ENCODE data around the gene SUGP2. TPM values are rescaled to one million over a fixed set of nuclear protein-coding genes. Genes with fewer than 3 reads are reported as not detected.

The SUGP2 gene
- total RNA-seq, 1 experiment from 2014 or later: 74.1 TPM

DNA sequence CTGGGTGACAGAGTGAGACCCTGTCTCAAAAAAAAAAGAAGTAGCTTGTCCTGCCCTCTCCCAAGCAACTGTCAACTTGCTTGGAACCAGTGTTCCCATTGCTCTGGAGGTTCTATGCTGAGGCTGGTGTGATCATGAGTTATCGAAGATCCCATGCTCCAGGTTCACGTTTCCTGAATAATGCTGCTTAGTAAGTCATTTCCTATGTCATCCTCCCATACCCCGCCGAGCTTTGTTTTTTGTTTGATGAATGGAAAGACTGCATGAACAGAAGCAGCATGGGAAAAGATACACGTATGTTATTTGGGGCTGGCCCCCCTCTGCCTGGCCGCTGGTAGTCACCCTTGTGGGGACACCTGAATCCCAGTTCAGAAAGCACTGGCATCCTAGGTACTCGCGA lies 41.8 kb upstream of the SUGP2 start:
- no peaks in the 10 kb centered on the region for H3K36me3 Mint-ChIP-seq (ENCODE audit: insufficient read depth, unreplicated experiment)
- CTCF ChIA-PET: interaction anchor here (0.6 kb wide), 1 partner anchor 278 kb away, joined by 3 read pairs; no protein-coding TSS in a partner anchor
- POLR2A ChIA-PET: no interaction called here
- no peaks in the 10 kb centered on the region for H3K36me3 ChIP-seq (ENCODE audit: control insufficient read depth, insufficient read depth, low read length)
- no peaks in the 10 kb centered on the region for H3K27me3 ChIP-seq (replicated peaks; ENCODE audit: control insufficient read depth, insufficient read depth, low read length)
- H3K4me3 Mint-ChIP-seq (ENCODE audit: unreplicated experiment): no peak overlapping the region
- no TSS peak for BruUV-seq (replicated peaks)
- no peaks in the 10 kb centered on the region for H3K9me3 Mint-ChIP-seq (ENCODE audit: unreplicated experiment)
- no peak overlapping the region for H3K4me3 ChIP-seq (ENCODE audit: low read depth, low read length)
- no peak for DNase-seq
- H3K27ac Mint-ChIP-seq (ENCODE audit: unreplicated experiment): no peak overlapping the region
- no peaks in the 10 kb centered on the region; the same call in 1 of the 2 replicates for H3K4me1 ChIP-seq
- intact Hi-C loops (cut with micrococcal nuclease; ENCODE audit: unreplicated experiment): no loop called here
- no peaks in the 10 kb centered on the region for H3K27me3 Mint-ChIP-seq (ENCODE audit: insufficient read depth, unreplicated experiment)
- no peaks in the 10 kb centered on the region for H3K9me3 ChIP-seq
- TF ChIP-seq, protein P1, sequence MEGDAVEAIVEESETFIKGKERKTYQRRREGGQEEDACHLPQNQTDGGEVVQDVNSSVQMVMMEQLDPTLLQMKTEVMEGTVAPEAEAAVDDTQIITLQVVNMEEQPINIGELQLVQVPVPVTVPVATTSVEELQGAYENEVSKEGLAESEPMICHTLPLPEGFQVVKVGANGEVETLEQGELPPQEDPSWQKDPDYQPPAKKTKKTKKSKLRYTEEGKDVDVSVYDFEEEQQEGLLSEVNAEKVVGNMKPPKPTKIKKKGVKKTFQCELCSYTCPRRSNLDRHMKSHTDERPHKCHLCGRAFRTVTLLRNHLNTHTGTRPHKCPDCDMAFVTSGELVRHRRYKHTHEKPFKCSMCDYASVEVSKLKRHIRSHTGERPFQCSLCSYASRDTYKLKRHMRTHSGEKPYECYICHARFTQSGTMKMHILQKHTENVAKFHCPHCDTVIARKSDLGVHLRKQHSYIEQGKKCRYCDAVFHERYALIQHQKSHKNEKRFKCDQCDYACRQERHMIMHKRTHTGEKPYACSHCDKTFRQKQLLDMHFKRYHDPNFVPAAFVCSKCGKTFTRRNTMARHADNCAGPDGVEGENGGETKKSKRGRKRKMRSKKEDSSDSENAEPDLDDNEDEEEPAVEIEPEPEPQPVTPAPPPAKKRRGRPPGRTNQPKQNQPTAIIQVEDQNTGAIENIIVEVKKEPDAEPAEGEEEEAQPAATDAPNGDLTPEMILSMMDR (IDR thresholded peaks at IDR 0.05; ENCODE audit: insufficient read depth in 1 of 2, low read depth in 1 of 2, low read length in 1 of 2, severe bottlenecking in 1 of 2, unreplicated experiment in 1 of 2): no peak
- H3K4me1 Mint-ChIP-seq (ENCODE audit: low read depth, unreplicated experiment): no peaks in the 10 kb centered on the region

- no peak overlapping the region for H3K27ac Mint-ChIP-seq (ENCODE audit: unreplicated experiment)
- no peaks in the 10 kb centered on the region for H3K36me3 ChIP-seq (ENCODE audit: control insufficient read depth, insufficient read depth, low read length)
- no peaks in the 10 kb centered on the region for H3K27me3 ChIP-seq (replicated peaks; ENCODE audit: control insufficient read depth, insufficient read depth, low read length)
- no peaks in the 10 kb centered on the region for H3K27me3 Mint-ChIP-seq (ENCODE audit: insufficient read depth, unreplicated experiment)
- no peaks in the 10 kb centered on the region for H3K4me1 Mint-ChIP-seq (ENCODE audit: low read depth, unreplicated experiment)
- no peak for DNase-seq
- intact Hi-C loops (cut with micrococcal nuclease; ENCODE audit: unreplicated experiment): no loop called here
- no peak overlapping the region for H3K4me3 ChIP-seq (ENCODE audit: low read depth, low read length)
- no peaks in the 10 kb centered on the region; the same call in 1 of the 2 replicates for H3K4me1 ChIP-seq
- no peaks in the 10 kb centered on the region for H3K9me3 ChIP-seq
- POLR2A ChIA-PET: no interaction called here
- no peak overlapping the region for H3K4me3 Mint-ChIP-seq (ENCODE audit: unreplicated experiment)
- CTCF ChIA-PET: interaction anchor here (0.5 kb wide), 1 partner anchor 1136 kb away, joined by 3 read pairs; no protein-coding TSS in a partner anchor
- BruUV-seq (replicated peaks): no TSS peak
- no peaks in the 10 kb centered on the region for H3K9me3 Mint-ChIP-seq (ENCODE audit: unreplicated experiment)
- no peaks in the 10 kb centered on the region for H3K36me3 Mint-ChIP-seq (ENCODE audit: insufficient read depth, unreplicated experiment)
- TF ChIP-seq, protein P1 (IDR thresholded peaks at IDR 0.05; ENCODE audit: insufficient read depth in 1 of 2, low read depth in 1 of 2, low read length in 1 of 2, severe bottlenecking in 1 of 2, unreplicated experiment in 1 of 2): no peak
Measured at GRCh38 chr19:19074196-19074882, 41.0 kb upstream of the SUGP2 start.

DNA sequence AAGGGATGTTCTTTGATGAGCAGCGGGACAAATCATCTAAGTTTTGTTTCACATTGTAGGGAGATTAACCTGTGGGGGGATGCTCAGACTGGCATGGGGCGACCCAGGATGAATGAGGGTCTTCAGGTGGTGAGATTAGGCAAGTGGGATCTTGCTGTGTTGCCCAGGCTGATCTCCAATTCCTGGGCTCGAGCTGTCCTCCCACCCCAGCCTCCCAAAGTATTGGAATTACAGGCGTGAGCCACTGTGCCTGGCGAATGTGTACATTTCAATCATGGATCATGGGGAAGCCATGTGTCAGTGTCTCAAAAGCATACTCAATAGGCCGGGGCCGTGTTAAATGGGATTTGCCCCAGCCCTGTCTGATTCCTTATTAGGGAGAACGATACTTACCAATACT lies 38.6 kb upstream of the SUGP2 start:
- no peaks in the 10 kb centered on the region; the same call in 1 of the 2 replicates for H3K4me1 ChIP-seq
- no peaks in the 10 kb centered on the region for H3K4me1 Mint-ChIP-seq (ENCODE audit: low read depth, unreplicated experiment)
- ChIA-PET CTCF (interaction anchor here (1.2 kb wide), 1 partner anchor 25 kb away, joined by 3 read pairs; no protein-coding TSS in a partner anchor), POLR2A (no interaction called here)
- no peaks in the 10 kb centered on the region for H3K27me3 ChIP-seq (replicated peaks; ENCODE audit: control insufficient read depth, insufficient read depth, low read length)
- no peak overlapping the region for H3K4me3 ChIP-seq (ENCODE audit: low read depth, low read length)
- H3K27ac Mint-ChIP-seq (ENCODE audit: unreplicated experiment): no peak overlapping the region
- no peaks in the 10 kb centered on the region for H3K36me3 ChIP-seq (ENCODE audit: control insufficient read depth, insufficient read depth, low read length)
- no peak for DNase-seq
- no peak overlapping the region for H3K4me3 Mint-ChIP-seq (ENCODE audit: unreplicated experiment)
- H3K27me3 Mint-ChIP-seq (ENCODE audit: insufficient read depth, unreplicated experiment): no peaks in the 10 kb centered on the region
- H3K9me3 ChIP-seq: no peaks in the 10 kb centered on the region
- no peaks in the 10 kb centered on the region for H3K9me3 Mint-ChIP-seq (ENCODE audit: unreplicated experiment)
- no peaks in the 10 kb centered on the region for H3K36me3 Mint-ChIP-seq (ENCODE audit: insufficient read depth, unreplicated experiment)
- intact Hi-C loops (cut with micrococcal nuclease; ENCODE audit: unreplicated experiment): no loop called here
- TF ChIP-seq, protein P1 (IDR thresholded peaks at IDR 0.05; ENCODE audit: insufficient read depth in 1 of 2, low read depth in 1 of 2, low read length in 1 of 2, severe bottlenecking in 1 of 2, unreplicated experiment in 1 of 2): no peak
- no TSS peak for BruUV-seq (replicated peaks)
